Testis (tissue), 3 donors: Measurements from ENCODE around the gene CCNJ. TPM values are rescaled to one million over a fixed set of nuclear protein-coding genes. Genes with fewer than 3 reads are reported as not detected.

Experiments used
- DNase-seq: peaks from one replicate; pipeline ENCODE4 v3.0.0-alpha.2; 2019
- H3K27ac ChIP-seq, 2 donors: fragments of 200-600 bp; sonication (generic); one replicate each; pipeline ENCODE4 v1.5.1; 2019
- H3K27me3 ChIP-seq: fragments of 200-600 bp; sonication (generic); one replicate; pipeline ENCODE4 v1.5.1; 2019
- H3K36me3 ChIP-seq: fragments of 200-600 bp; sonication (generic); one replicate; pipeline ENCODE4 v1.5.1; 2017; ENCODE audit warnings: low read depth; ENCODE audit errors: missing control alignments
- H3K4me1 ChIP-seq: fragments of 200-600 bp; sonication (generic); one replicate; pipeline ENCODE4 v1.5.1; 2019
- H3K4me3 ChIP-seq, 2 donors: fragments of 200-600 bp; sonication (generic); one replicate each; pipeline ENCODE4 v1.5.1; 2017 to 2019
- H3K9me3 ChIP-seq: fragments of 200-600 bp; sonication (generic); one replicate; pipeline ENCODE4 v1.5.1; 2017
- CTCF ChIP-seq, 3 experiments: fragments of 450-650 bp in 2 of 3; fragments of 200-600 bp in 1 of 3; sonication (generic) in 1 of 3; IDR thresholded peaks; one replicate each; pipeline ENCODE4 v1.5.1; 2016 to 2019; ENCODE audit warnings: antibody characterized with exemption in 3 of 3, mild to moderate bottlenecking in 2 of 3, moderate library complexity in 1 of 3
- POLR2A ChIP-seq: fragments of 450-650 bp; IDR thresholded peaks from one replicate; pipeline ENCODE4 v1.6.1; 2017; ENCODE audit warnings: antibody characterized with exemption, mild to moderate bottlenecking, moderate library complexity
- WGBS, 2 donors: methylation state at CpG; one replicate each; pipeline ENCODE4 v1.1.5; 2018; 5-methylcytosine and 5-hydroxymethylcytosine counted together
- intact Hi-C: fragments of 100-400 bp; cut with DNase I; formaldehyde crosslinking; loops from one replicate; pipeline ENCODE4 v1.15.1; 2023; ENCODE audit warnings: low total_unique reads
- polyA plus RNA-seq: library from polyadenylated mRNA; stranded (reverse); fragments of 350-450 nt; fragmentation: Illumina TruSeq; extraction: RNeasy Lipid Tissue Mini Kit (QIAGEN cat#74804); gene quantifications from one replicate; pipeline ENCODE4 v1.2.3, GENCODE V29; 2014; ENCODE audit warnings: low read depth, low replicate concordance; ENCODE audit not compliant: insufficient read depth
- total RNA-seq, 2 donors: library from RNA; depleted of rRNA; stranded (reverse); fragments of >200 nt; gene quantifications; one replicate each; pipeline ENCODE4 v1.2.3, GENCODE V29; 2016

Gene CCNJ
- total and polyA plus RNA-seq, 3 donors from 2014 or later: 7.0 to 8.1 (median 7.7) TPM

GRCh38 chr10:96053985-96054384, 10.6 kb downstream of the CCNJ start:
- WGBS, 2 donors: 94 to 96% methylated on average over 2 of the region's 2 CpGs
- no peaks in the 10 kb centered on the region for H3K9me3 ChIP-seq
- H3K4me1 ChIP-seq: no peaks in the 10 kb centered on the region
- no peak for DNase-seq
- H3K4me3 ChIP-seq: no peak overlapping the region
- TF ChIP-seq POLR2A (no peak), CTCF (IDR thresholded peaks at IDR 0.05) (no peak)
- intact Hi-C loops: no loop called here
- H3K36me3 ChIP-seq: no peaks in the 10 kb centered on the region
- no peaks in the 10 kb centered on the region for H3K27me3 ChIP-seq
- H3K27ac ChIP-seq: no peak overlapping the region

GRCh38 chr10:96056787-96057186, 13.4 kb downstream of the CCNJ start:
- no peak for DNase-seq
- Histone ChIP-seq H3K27me3 (no peaks in the 10 kb centered on the region), H3K4me1 (no peaks in the 10 kb centered on the region), H3K9me3 (no peaks in the 10 kb centered on the region), H3K27ac (no peak overlapping the region), H3K36me3 (no peaks in the 10 kb centered on the region), H3K4me3 (no peak overlapping the region)
- 91% methylated on average over 7 of the region's 7 CpGs for WGBS, 2 donors
- intact Hi-C loops: no loop called here
- TF ChIP-seq POLR2A (no peak), CTCF (IDR thresholded peaks at IDR 0.05) (no peak)

- WGBS, 2 donors: 92 to 94% methylated on average over 3 of the region's 3 CpGs
- Histone ChIP-seq H3K9me3 (no peaks in the 10 kb centered on the region), H3K27ac (no peak overlapping the region), H3K36me3 (no peaks in the 10 kb centered on the region), H3K4me3 (no peak overlapping the region), H3K27me3 (no peaks in the 10 kb centered on the region), H3K4me1 (no peaks in the 10 kb centered on the region)
- intact Hi-C loops: no loop called here
- no peak for DNase-seq
- TF ChIP-seq CTCF (IDR thresholded peaks at IDR 0.05): no peak
- no peak for TF ChIP-seq POLR2A
Measured at GRCh38 chr10:96061232-96061631, 17.8 kb downstream of the CCNJ start.

GRCh38 chr10:96072674-96073073, 29.3 kb downstream of the CCNJ start:
- Histone ChIP-seq H3K4me1 (no peaks in the 10 kb centered on the region), H3K27me3 (no peaks in the 10 kb centered on the region), H3K27ac (no peak overlapping the region), H3K36me3 (no peaks in the 10 kb centered on the region), H3K4me3 (no peak overlapping the region), H3K9me3 (no peaks in the 10 kb centered on the region)
- WGBS, 2 donors: 80 to 89% methylated on average over 2 of the region's 2 CpGs
- TF ChIP-seq POLR2A: no peak
- no peak for TF ChIP-seq CTCF (IDR thresholded peaks at IDR 0.05)
- intact Hi-C loops: no loop called here
- no peak for DNase-seq

- H3K4me3 ChIP-seq: no peak overlapping the region
- intact Hi-C loops: no loop called here
- TF ChIP-seq POLR2A (no peak), CTCF (IDR thresholded peaks at IDR 0.05) (no peak)
- H3K27me3 ChIP-seq: no peaks in the 10 kb centered on the region
- H3K9me3 ChIP-seq: no peaks in the 10 kb centered on the region
- WGBS, 2 donors: 92 to 93% methylated on average over 1 of the region's 1 CpG
- DNase-seq: no peak
- H3K27ac ChIP-seq: no peak overlapping the region
- H3K4me1 ChIP-seq: no peaks in the 10 kb centered on the region
- no peaks in the 10 kb centered on the region for H3K36me3 ChIP-seq
Measured at GRCh38 chr10:96073722-96074121, 30.3 kb downstream of the CCNJ start.
